Neutrophil (primary cell): ENCODE measurements around the gene UCKL1.

ENCODE experiments used
- H3K27ac ChIP-seq: fragments of 200-600 bp; sonication (generic); 2 replicates; pipeline ENCODE4 v1.5.1; 2016; ENCODE audit warnings: mild to moderate bottlenecking, moderate library complexity
- H3K27me3 ChIP-seq: fragments of 200-600 bp; sonication (generic); 2 replicates; pipeline ENCODE4 v1.6.0; 2016; ENCODE audit warnings: mild to moderate bottlenecking
- H3K36me3 ChIP-seq: fragments of 200-600 bp; sonication (generic); 2 replicates; pipeline ENCODE4 v1.5.1; 2017
- H3K4me1 ChIP-seq, 2 experiments: fragments of 200-600 bp in 1 of 2; sonication (generic) in 1 of 2; 1 replicate in 1 of 2; 2 replicates in 1 of 2; pipeline versions ENCODE4 v1.5.1 to v1.6.1; 2013 to 2016; ENCODE audit warnings: low read depth in 1 of 2, low read length in 1 of 2, mild to moderate bottlenecking in 1 of 2, moderate library complexity in 1 of 2; ENCODE audit not compliant: control insufficient read depth in 1 of 2, insufficient read depth in 1 of 2
- H3K4me3 ChIP-seq, 2 experiments: fragments of 200-600 bp in 1 of 2; sonication (generic) in 1 of 2; 1 replicate in 1 of 2; 2 replicates in 1 of 2; pipeline ENCODE4 v1.5.1; 2013 to 2016; ENCODE audit warnings: low read depth in 1 of 2, low read length in 1 of 2, mild to moderate bottlenecking in 1 of 2, moderate library complexity in 1 of 2
- H3K9me3 ChIP-seq: fragments of 200-600 bp; sonication (generic); 2 replicates; pipeline ENCODE4 v1.5.1; 2016
- CTCF ChIP-seq: fragments of 200-600 bp; sonication (generic); IDR thresholded peaks from 2 replicates; pipeline ENCODE4 v1.5.1; 2016; ENCODE audit warnings: antibody characterized with exemption

UCKL1 gene

DNA sequence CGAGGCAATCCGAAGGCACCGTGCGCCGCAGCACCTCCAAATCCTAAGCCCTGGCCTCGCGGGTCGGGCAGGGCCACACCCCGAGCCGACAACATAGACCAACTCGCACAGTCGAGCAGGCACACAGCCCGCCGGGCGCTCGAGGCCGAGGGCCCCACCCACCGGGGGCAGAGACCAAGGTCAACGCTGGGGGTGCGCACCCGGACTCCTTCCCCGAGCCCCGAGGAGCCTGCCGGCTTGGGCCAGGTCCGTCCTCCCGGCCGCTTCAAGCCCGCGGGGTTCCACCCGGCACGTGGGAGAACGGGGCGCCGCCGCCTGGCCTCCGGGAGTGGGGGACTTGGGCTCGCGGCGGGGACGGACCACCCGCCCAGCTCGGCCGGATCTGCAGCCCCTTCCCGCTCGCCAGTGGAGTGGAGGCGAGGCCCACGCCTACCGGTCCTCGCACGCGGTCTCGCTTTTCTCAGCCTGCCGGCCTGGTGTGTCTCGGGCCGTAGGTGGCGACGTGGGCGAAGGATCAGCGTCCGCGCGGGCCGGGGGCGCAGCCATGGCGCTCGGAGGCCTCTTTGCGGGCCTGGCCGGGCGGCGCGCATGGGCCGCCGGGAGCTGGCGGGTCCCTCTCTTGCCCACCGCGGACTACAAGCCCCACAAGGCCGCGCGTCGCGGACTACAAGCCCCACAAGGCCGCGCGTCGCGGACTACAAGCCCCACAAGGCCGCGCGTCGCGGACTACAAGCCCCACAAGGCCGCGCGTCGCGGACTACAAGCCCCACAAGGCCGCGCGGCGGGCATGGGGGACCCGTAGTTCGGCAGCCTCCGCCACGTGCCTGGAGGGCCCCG is at the start of gene UCKL1:
Gene UCKL1, minus strand, starts transcription at position 590 of the 837 bp plus-strand sequence. Its CDS starts 44 bp downstream, at position 546.
- Histone ChIP-seq H3K27ac (peak within 1 kb of the TSS; percentile 50), H3K4me3 (peak within 1 kb of the TSS; percentile 82 to 83), H3K36me3 (no peaks in the 10 kb centered on the region), H3K4me1 (peaks cover 36 to 41% of the 10 kb centered on the region in 2 experiments), H3K9me3 (no peaks in the 10 kb centered on the region), H3K27me3 (peaks cover 7% of the 10 kb centered on the region)
- TF ChIP-seq CTCF = peak; percentile 8

- peaks cover 80% of the 10 kb centered on the region for H3K36me3 ChIP-seq
- H3K4me3 ChIP-seq = no peak overlapping the region
Measured at GRCh38 chr20:64005394-64005793, 49.2 kb upstream of the UCKL1 start.

GRCh38 chr20:64003960-64004725 is 47.9 kb upstream of the UCKL1 start:
- no peak overlapping the region for H3K4me3 ChIP-seq
- H3K4me1 ChIP-seq = no peaks in the 10 kb centered on the region
- no peaks in the 10 kb centered on the region for H3K9me3 ChIP-seq
- peaks cover 82% of the 10 kb centered on the region for H3K36me3 ChIP-seq
- no peak overlapping the region for H3K27ac ChIP-seq
- H3K27me3 ChIP-seq = no peaks in the 10 kb centered on the region
- no peak for TF ChIP-seq CTCF

More at GRCh38 chr20:64005394-64005793, 49.2 kb upstream of the UCKL1 start:
- TF ChIP-seq CTCF = no peak
- no peak overlapping the region for H3K27ac ChIP-seq
- H3K4me1 ChIP-seq = no peaks in the 10 kb centered on the region
- no peaks in the 10 kb centered on the region for H3K27me3 ChIP-seq
- no peaks in the 10 kb centered on the region for H3K9me3 ChIP-seq

DNA sequence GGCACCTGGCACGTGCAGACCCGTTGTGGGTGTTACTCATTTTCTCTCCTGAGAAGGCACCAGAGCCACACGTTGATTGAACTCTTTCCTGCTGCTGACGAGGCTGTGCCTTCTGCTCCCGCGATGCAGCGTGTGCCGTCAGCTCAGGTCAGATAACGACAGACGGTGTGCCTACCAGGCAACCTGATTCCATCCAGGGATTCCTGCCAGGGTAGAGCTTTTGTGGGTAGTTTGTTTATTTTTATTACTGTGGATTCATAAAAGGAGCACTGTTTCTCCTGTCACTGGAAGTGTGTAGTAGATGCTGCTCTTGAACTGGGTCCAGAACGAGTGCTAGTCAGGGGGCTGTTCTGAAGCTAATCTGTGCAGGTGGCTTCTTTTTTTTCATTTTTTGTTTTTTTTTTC is 45.4 kb upstream of the UCKL1 start:
- Histone ChIP-seq H3K9me3 (no peaks in the 10 kb centered on the region), H3K27me3 (no peaks in the 10 kb centered on the region), H3K4me1 (no peaks in the 10 kb centered on the region), H3K36me3 (peaks cover 95% of the 10 kb centered on the region), H3K27ac (no peak overlapping the region), H3K4me3 (no peak overlapping the region)
- TF ChIP-seq CTCF = no peak

- H3K9me3 ChIP-seq = no peaks in the 10 kb centered on the region
- H3K27me3 ChIP-seq = no peaks in the 10 kb centered on the region
- no peak for TF ChIP-seq CTCF
- no peaks in the 10 kb centered on the region for H3K4me1 ChIP-seq
- H3K27ac ChIP-seq = no peak overlapping the region
- no peak overlapping the region for H3K4me3 ChIP-seq
- peaks cover 97% of the 10 kb centered on the region for H3K36me3 ChIP-seq
Measured at GRCh38 chr20:64000906-64001305, 44.7 kb upstream of the UCKL1 start.
